Astrocyte (in vitro differentiated cells and primary cell): ENCODE data around the gene ANXA2. TPM values are rescaled to one million over a fixed set of nuclear protein-coding genes. Genes with fewer than 3 reads are reported as not detected.
"Not testable (repeated sequence)": the region's sequence is repeated elsewhere in the genome, so short reads cannot be mapped to it uniquely, and the experiment has no call there.

Source experiments
- DNase-seq: peaks from one replicate; pipeline ENCODE4 v3.0.0-alpha.2; 2010; ENCODE audit warnings: low read depth
- FAIRE-seq: peaks from 2 replicates; lab custom pipeline; 2011; peaks lifted over from hg19 to GRCh38; lab: Jason Lieb, UNC
- H2AFZ ChIP-seq: 2 replicates; pipeline ENCODE4 v1.6.0; 2012; ENCODE audit warnings: low read depth, low read length, inconsistent platforms
- H3K27ac ChIP-seq: 2 replicates; pipeline ENCODE4 v1.5.1; 2011; ENCODE audit warnings: low read depth, low read length, inconsistent platforms
- H3K27me3 ChIP-seq: 2 replicates; pipeline ENCODE4 v1.6.0; 2011; ENCODE audit warnings: low read length, inconsistent platforms; ENCODE audit not compliant: insufficient read depth
- H3K36me3 ChIP-seq: 2 replicates; pipeline ENCODE4 v1.5.1; 2011; ENCODE audit warnings: low read length, inconsistent platforms; ENCODE audit not compliant: insufficient read depth
- H3K4me1 ChIP-seq: 2 replicates; pipeline ENCODE4 v1.5.1; 2011; ENCODE audit warnings: low read length, inconsistent platforms; ENCODE audit not compliant: insufficient read depth
- H3K4me2 ChIP-seq: 2 replicates; pipeline ENCODE4 v1.6.0; 2012; ENCODE audit warnings: low read length, inconsistent platforms
- H3K4me3 ChIP-seq: 2 replicates; pipeline ENCODE4 v1.5.1; 2011; ENCODE audit warnings: low read depth, mild to moderate bottlenecking, low read length, inconsistent platforms; ENCODE audit not compliant: insufficient read depth
- H3K79me2 ChIP-seq: 2 replicates; pipeline ENCODE4 v1.6.0; 2012; ENCODE audit warnings: mild to moderate bottlenecking, low read length, inconsistent platforms; ENCODE audit not compliant: insufficient read depth
- H3K9ac ChIP-seq: 2 replicates; pipeline ENCODE4 v1.6.0; 2012; ENCODE audit warnings: mild to moderate bottlenecking, low read length, inconsistent platforms
- H3K9me3 ChIP-seq: 2 replicates; pipeline ENCODE4 v1.5.1; 2012; ENCODE audit warnings: low read depth, mild to moderate bottlenecking, low read length, inconsistent platforms; ENCODE audit not compliant: insufficient read depth
- H4K20me1 ChIP-seq: 2 replicates; pipeline ENCODE4 v1.6.0; 2012; ENCODE audit warnings: low read length, inconsistent platforms; ENCODE audit not compliant: insufficient read depth
- H3K27ac Mint-ChIP-seq: one replicate; pipeline ENCODE4 v1.8.0; 2021; ENCODE audit warnings: mild to moderate bottlenecking, mixed read lengths; ENCODE audit not compliant: unreplicated experiment
- H3K27me3 Mint-ChIP-seq: one replicate; pipeline ENCODE4 v1.8.0; 2021; ENCODE audit warnings: low read depth, mixed read lengths; ENCODE audit not compliant: unreplicated experiment
- H3K36me3 Mint-ChIP-seq: one replicate; pipeline ENCODE4 v1.8.0; 2021; ENCODE audit warnings: low read depth, mixed read lengths; ENCODE audit not compliant: unreplicated experiment
- H3K4me1 Mint-ChIP-seq: one replicate; pipeline ENCODE4 v1.8.0; 2021; ENCODE audit warnings: low read depth, mixed read lengths; ENCODE audit not compliant: unreplicated experiment
- H3K4me3 Mint-ChIP-seq: one replicate; pipeline ENCODE4 v1.8.0; 2021; ENCODE audit warnings: mild to moderate bottlenecking, moderate library complexity, mixed read lengths; ENCODE audit not compliant: unreplicated experiment
- H3K9me3 Mint-ChIP-seq: one replicate; pipeline ENCODE4 v1.8.0; 2021; ENCODE audit warnings: mild to moderate bottlenecking, mixed read lengths; ENCODE audit not compliant: unreplicated experiment
- CTCF ChIP-seq: IDR thresholded peaks from 2 replicates; pipeline ENCODE4 v1.5.1; 2011; ENCODE audit warnings: low read depth, mild to moderate bottlenecking, inconsistent platforms, low read length, moderate library complexity; ENCODE audit not compliant: insufficient read depth
- EZH2 ChIP-seq: IDR thresholded peaks from 2 replicates; pipeline ENCODE4 v1.6.1; 2012; ENCODE audit warnings: mild to moderate bottlenecking, low read length, inconsistent platforms; ENCODE audit not compliant: insufficient read depth
- total RNA-seq: library from RNA; stranded (reverse); gene quantifications from 2 replicates; pipeline ENCODE4 v1.2.1, GENCODE V29; 2021

The ANXA2 gene
- total RNA-seq, 1 donor from 2014 or later = 2,599 TPM

GRCh38 chr15:60411774-60412425 lies 14.1 kb upstream of the ANXA2 start:
- Mint-ChIP-seq H3K27me3 (no peaks in the 10 kb centered on the region), H3K27ac (no peak overlapping the region), H3K4me3 (no peak overlapping the region), H3K36me3 (no peaks in the 10 kb centered on the region), H3K4me1 (peaks cover 36% of the 10 kb centered on the region), H3K9me3 (no peaks in the 10 kb centered on the region)
- Histone ChIP-seq H3K27ac (no peak overlapping the region), H3K27me3 (no peaks in the 10 kb centered on the region), H3K79me2 (no peaks in the 10 kb centered on the region), H4K20me1 (no peaks in the 10 kb centered on the region), H3K9me3 (no peaks in the 10 kb centered on the region), H3K4me2 (no peak overlapping the region), H3K36me3 (no peaks in the 10 kb centered on the region), H2AFZ (no peak overlapping the region), H3K4me1 (peaks cover 34% of the 10 kb centered on the region), H3K9ac (no peak overlapping the region), H3K4me3 (no peak overlapping the region)
- TF ChIP-seq CTCF (no peak), EZH2 (no peak)
- FAIRE-seq (no peak), DNase-seq (no peak)

DNA sequence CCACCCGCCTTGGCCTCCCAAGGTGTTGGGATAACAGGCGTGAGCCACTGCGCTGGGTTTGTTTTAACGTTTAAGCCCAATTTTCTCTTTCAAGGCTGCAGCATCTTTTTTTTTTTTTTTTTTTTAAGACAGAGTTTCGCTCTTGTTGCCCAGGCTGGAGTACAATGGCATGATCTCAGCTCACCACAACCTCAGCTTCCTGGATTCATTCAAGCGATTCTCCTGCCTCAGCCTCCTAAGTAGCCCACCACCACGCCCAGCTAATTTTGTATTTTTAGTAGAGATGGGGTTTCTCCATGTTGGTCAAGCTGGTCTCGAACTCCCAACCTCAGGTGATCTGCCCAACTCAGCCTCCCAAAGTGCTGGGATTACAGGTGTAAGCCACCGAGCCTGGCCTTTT lies 12.6 kb upstream of the ANXA2 start:
- not testable (repeated sequence) for H3K36me3 Mint-ChIP-seq, H3K4me2 ChIP-seq, H3K27me3 ChIP-seq, FAIRE-seq, H3K9ac ChIP-seq, H3K27ac ChIP-seq, H2AFZ ChIP-seq, H3K4me3 ChIP-seq, H3K27ac Mint-ChIP-seq, H3K4me3 Mint-ChIP-seq, H3K36me3 ChIP-seq, H4K20me1 ChIP-seq, H3K27me3 Mint-ChIP-seq, DNase-seq, H3K9me3 ChIP-seq, H3K9me3 Mint-ChIP-seq, H3K79me2 ChIP-seq
- H3K4me1 Mint-ChIP-seq = peaks cover 42% of the 10 kb centered on the region
- H3K4me1 ChIP-seq = peaks cover 40% of the 10 kb centered on the region

DNA sequence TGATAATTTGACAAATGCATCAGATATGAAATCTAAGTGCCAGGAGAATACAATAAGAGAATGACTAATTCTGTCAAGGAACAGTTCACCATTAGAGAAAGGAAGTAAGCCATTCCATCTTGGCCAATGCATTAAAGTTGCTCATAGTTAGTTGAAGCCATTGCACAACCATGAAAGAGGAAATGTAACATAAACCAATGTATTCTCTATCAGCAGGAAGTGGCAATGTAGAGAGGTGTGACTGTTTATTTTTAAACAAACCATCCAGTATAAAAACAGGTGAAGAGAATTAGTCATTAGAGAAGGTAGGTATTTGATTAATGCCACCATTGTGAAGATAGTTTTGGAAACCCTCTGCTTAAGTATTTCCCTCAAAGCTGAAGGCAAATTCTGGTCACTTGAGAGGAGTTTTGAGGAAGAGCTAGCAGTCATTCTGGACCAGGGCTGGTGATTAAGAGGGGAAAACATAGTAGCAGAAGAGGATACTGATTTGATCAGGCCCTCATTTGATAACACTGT lies 10.7 kb upstream of the ANXA2 start:
- H3K36me3 ChIP-seq = no peaks in the 10 kb centered on the region
- no peak overlapping the region for H3K4me3 ChIP-seq
- H3K4me3 Mint-ChIP-seq = no peak overlapping the region
- DNase-seq (peak; percentile 86), FAIRE-seq (peak; percentile 34)
- no peaks in the 10 kb centered on the region for H3K27me3 Mint-ChIP-seq
- no peaks in the 10 kb centered on the region for H3K9me3 Mint-ChIP-seq
- peak overlapping the region; percentile 64 for H3K27ac ChIP-seq
- H3K36me3 Mint-ChIP-seq = no peaks in the 10 kb centered on the region
- peaks cover 29% of the 10 kb centered on the region for H3K4me1 ChIP-seq
- H4K20me1 ChIP-seq = no peaks in the 10 kb centered on the region
- H3K4me2 ChIP-seq = peak overlapping the region; percentile 64
- H3K4me1 Mint-ChIP-seq = peaks cover 33% of the 10 kb centered on the region
- peak overlapping the region; percentile 85 for H3K27ac Mint-ChIP-seq
- no peaks in the 10 kb centered on the region for H3K79me2 ChIP-seq
- H3K9ac ChIP-seq = no peak overlapping the region
- H3K9me3 ChIP-seq = no peaks in the 10 kb centered on the region
- no peaks in the 10 kb centered on the region for H3K27me3 ChIP-seq
- TF ChIP-seq EZH2 (no peak), CTCF (no peak)
- H2AFZ ChIP-seq = no peak overlapping the region
